NOMO-1 (cell line): ENCODE data around the gene BEAN1.
A peak's percentile ranks its signal among the peaks of the same experiment; 100 is the strongest.
"Not testable (repeated sequence)": the region's sequence is repeated elsewhere in the genome, so short reads cannot be mapped to it uniquely, and the experiment has no call there.

Source experiments
- DNase-seq, 2 experiments: peaks; one replicate each; lab custom pipeline; 2025; ENCODE audit not compliant: unreplicated experiment in 2 of 2; lab: John Stamatoyannopoulos, UW

BEAN1 gene

GRCh38 chr16:66481943-66482390 is 54.9 kb downstream of the BEAN1 start:
- DNase-seq: no peak

GRCh38 chr16:66483689-66484452 is 56.8 kb downstream of the BEAN1 start:
- DNase-seq: peak; percentile 71 to 84

- no peak for DNase-seq
These were observed 57.5 kb downstream of the BEAN1 start for GRCh38 chr16:66484453-66485213.

- DNase-seq: no peak
These were observed 58.3 kb downstream of the BEAN1 start for GRCh38 chr16:66485376-66485775.

GRCh38 chr16:66486199-66486772 is 59.2 kb downstream of the BEAN1 start:
- no peak for DNase-seq

GRCh38 chr16:66486773-66487579 is 59.9 kb downstream of the BEAN1 start:
- DNase-seq: no peak

GRCh38 chr16:66487580-66488275 is 60.6 kb downstream of the BEAN1 start:
- DNase-seq: no peak

GRCh38 chr16:66488505-66488904 is 61.4 kb downstream of the BEAN1 start:
- DNase-seq: no peak

GRCh38 chr16:66489385-66489784 is 62.3 kb downstream of the BEAN1 start:
- DNase-seq: no peak

GRCh38 chr16:66489818-66490217 is 62.7 kb downstream of the BEAN1 start:
- no peak for DNase-seq

GRCh38 chr16:66490774-66491715 is 64.0 kb downstream of the BEAN1 start:
- no peak for DNase-seq

- no peak for DNase-seq
These were observed 64.6 kb downstream of the BEAN1 start for GRCh38 chr16:66491716-66492064.

- DNase-seq: no peak
These were observed 66.7 kb downstream of the BEAN1 start for GRCh38 chr16:66493490-66494401.

- DNase-seq: no peak
These were observed 67.8 kb downstream of the BEAN1 start for GRCh38 chr16:66494916-66495315.

- no peak for DNase-seq
These were observed 68.3 kb downstream of the BEAN1 start for GRCh38 chr16:66495440-66495839.

GRCh38 chr16:66496226-66496625 is 69.1 kb downstream of the BEAN1 start:
- not testable (repeated sequence) for DNase-seq

- DNase-seq: not testable (repeated sequence)
These were observed 70.8 kb downstream of the BEAN1 start for GRCh38 chr16:66497921-66498320.

GRCh38 chr16:66501563-66501962 is 74.5 kb downstream of the BEAN1 start:
- not testable (repeated sequence) for DNase-seq
